Calu3 (cell line): ENCODE results near the gene ATP8A2. TPM values are rescaled to one million over a fixed set of nuclear protein-coding genes. Genes with fewer than 3 reads are reported as not detected.

ENCODE experiments used
- BruUV-seq: library from RNA; stranded (reverse); fragments of 400-500 nt; replicated peaks from 2 replicates; lab custom pipeline; 2021; lab: Mats Ljungman, UMichigan
- CTCF ChIA-PET: fragments of 300-600 bp; sonication (Branson Sonifier 250); formaldehyde crosslinking; loops from one replicate; lab custom pipeline; 2022; ENCODE audit warnings: antibody characterized with exemption; lab: Charles Lee
- DNase-seq: peaks from one replicate; pipeline ENCODE4 v3.0.0; 2022
- H3K27ac Mint-ChIP-seq: one replicate; pipeline ENCODE4 v1.8.0; 2022; ENCODE audit warnings: mixed read lengths; ENCODE audit not compliant: unreplicated experiment
- H3K27me3 Mint-ChIP-seq: one replicate; pipeline ENCODE4 v1.8.0; 2022; ENCODE audit warnings: mixed read lengths; ENCODE audit not compliant: unreplicated experiment
- H3K36me3 Mint-ChIP-seq: one replicate; pipeline ENCODE4 v1.8.0; 2022; ENCODE audit warnings: mild to moderate bottlenecking, moderate library complexity, mixed read lengths; ENCODE audit not compliant: insufficient read depth, unreplicated experiment
- H3K4me1 Mint-ChIP-seq: one replicate; pipeline ENCODE4 v1.8.0; 2022; ENCODE audit warnings: mild to moderate bottlenecking, low read depth, mixed read lengths; ENCODE audit not compliant: unreplicated experiment
- H3K4me3 Mint-ChIP-seq: one replicate; pipeline ENCODE4 v1.8.0; 2022; ENCODE audit warnings: mild to moderate bottlenecking, low read depth, moderate library complexity, mixed read lengths; ENCODE audit not compliant: unreplicated experiment
- H3K9me3 Mint-ChIP-seq: one replicate; pipeline ENCODE4 v1.8.0; 2022; ENCODE audit warnings: low read depth, mixed read lengths; ENCODE audit not compliant: unreplicated experiment
- intact Hi-C: fragments of 100-400 bp; cut with micrococcal nuclease; formaldehyde crosslinking; loops from one replicate; pipeline ENCODE4 v1.10.0; 2022; ENCODE audit not compliant: unreplicated experiment
- total RNA-seq: library from RNA; stranded (reverse); gene quantifications from 2 replicates; pipeline ENCODE4 v1.2.3, GENCODE V29; 2022
- TF ChIP-seq, protein P1 (sequence below): fragments of 200-600 bp; IDR thresholded peaks from one replicate; pipeline ENCODE4 v1.8.0; 2022; ENCODE audit warnings: antibody characterized with exemption; ENCODE audit not compliant: unreplicated experiment

ATP8A2 gene
- total RNA-seq, 1 experiment from 2014 or later, result 0.05 TPM

- Mint-ChIP-seq H3K9me3 (no peaks in the 10 kb centered on the region), H3K36me3 (no peaks in the 10 kb centered on the region), H3K4me1 (no peaks in the 10 kb centered on the region), H3K27me3 (peaks cover 24% of the 10 kb centered on the region), H3K4me3 (no peak overlapping the region), H3K27ac (no peak overlapping the region)
- CTCF ChIA-PET, result no interaction called here
- TF ChIP-seq, protein P1, sequence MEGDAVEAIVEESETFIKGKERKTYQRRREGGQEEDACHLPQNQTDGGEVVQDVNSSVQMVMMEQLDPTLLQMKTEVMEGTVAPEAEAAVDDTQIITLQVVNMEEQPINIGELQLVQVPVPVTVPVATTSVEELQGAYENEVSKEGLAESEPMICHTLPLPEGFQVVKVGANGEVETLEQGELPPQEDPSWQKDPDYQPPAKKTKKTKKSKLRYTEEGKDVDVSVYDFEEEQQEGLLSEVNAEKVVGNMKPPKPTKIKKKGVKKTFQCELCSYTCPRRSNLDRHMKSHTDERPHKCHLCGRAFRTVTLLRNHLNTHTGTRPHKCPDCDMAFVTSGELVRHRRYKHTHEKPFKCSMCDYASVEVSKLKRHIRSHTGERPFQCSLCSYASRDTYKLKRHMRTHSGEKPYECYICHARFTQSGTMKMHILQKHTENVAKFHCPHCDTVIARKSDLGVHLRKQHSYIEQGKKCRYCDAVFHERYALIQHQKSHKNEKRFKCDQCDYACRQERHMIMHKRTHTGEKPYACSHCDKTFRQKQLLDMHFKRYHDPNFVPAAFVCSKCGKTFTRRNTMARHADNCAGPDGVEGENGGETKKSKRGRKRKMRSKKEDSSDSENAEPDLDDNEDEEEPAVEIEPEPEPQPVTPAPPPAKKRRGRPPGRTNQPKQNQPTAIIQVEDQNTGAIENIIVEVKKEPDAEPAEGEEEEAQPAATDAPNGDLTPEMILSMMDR, result no peak
- no peak for DNase-seq
- intact Hi-C loops, result no loop called here
- BruUV-seq, result no TSS peak
These were observed 541.2 kb downstream of the ATP8A2 start for GRCh38 chr13:25912961-25913360.

DNA sequence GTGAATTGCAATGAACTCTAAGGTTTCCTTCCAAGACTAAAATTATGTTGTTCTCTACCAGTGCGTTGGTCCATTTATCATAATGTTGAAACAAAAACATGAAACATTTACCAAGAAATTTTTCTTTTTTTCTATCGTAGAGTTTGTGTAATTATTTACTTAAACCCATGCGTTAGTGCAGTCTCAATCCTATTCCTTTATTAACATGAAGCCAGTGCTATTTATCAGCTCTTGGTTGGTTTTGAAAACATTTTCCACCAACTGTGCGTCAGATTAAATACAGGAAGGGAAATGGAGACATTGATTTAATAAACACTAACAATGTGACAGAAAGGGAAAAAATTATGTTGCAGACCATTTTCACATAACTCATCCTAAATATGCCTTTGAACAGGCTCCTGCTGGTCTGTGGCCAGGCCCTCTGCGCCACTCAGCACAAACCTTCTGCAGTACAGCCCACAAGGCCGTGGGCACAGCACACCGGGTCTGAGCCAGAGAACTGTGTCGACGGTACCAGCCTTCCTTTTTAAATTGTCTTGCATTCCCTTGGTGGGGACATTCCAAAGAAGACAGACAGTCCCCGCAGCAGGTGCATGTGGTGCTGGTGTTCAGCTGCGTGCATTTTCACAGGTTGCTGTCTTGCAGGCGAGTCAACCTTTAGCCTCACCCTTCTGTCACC, 544.2 kb downstream of the ATP8A2 start:
- H3K27me3 Mint-ChIP-seq, result peaks cover 24% of the 10 kb centered on the region
- CTCF ChIA-PET, result no interaction called here
- no peaks in the 10 kb centered on the region for H3K4me1 Mint-ChIP-seq
- no peaks in the 10 kb centered on the region for H3K9me3 Mint-ChIP-seq
- H3K27ac Mint-ChIP-seq, result no peak overlapping the region
- intact Hi-C loops, result no loop called here
- TF ChIP-seq, protein P1, result no peak
- BruUV-seq, result no TSS peak
- H3K4me3 Mint-ChIP-seq, result no peak overlapping the region
- H3K36me3 Mint-ChIP-seq, result no peaks in the 10 kb centered on the region
- DNase-seq, result no peak

GRCh38 chr13:25920277-25920676, 548.5 kb downstream of the ATP8A2 start:
- TF ChIP-seq, protein P1, result no peak
- CTCF ChIA-PET, result no interaction called here
- H3K36me3 Mint-ChIP-seq, result no peaks in the 10 kb centered on the region
- H3K4me3 Mint-ChIP-seq, result no peak overlapping the region
- peaks cover 9% of the 10 kb centered on the region for H3K27me3 Mint-ChIP-seq
- H3K27ac Mint-ChIP-seq, result no peak overlapping the region
- DNase-seq, result no peak
- H3K4me1 Mint-ChIP-seq, result no peaks in the 10 kb centered on the region
- intact Hi-C loops, result no loop called here
- no peaks in the 10 kb centered on the region for H3K9me3 Mint-ChIP-seq
- no TSS peak for BruUV-seq

DNA sequence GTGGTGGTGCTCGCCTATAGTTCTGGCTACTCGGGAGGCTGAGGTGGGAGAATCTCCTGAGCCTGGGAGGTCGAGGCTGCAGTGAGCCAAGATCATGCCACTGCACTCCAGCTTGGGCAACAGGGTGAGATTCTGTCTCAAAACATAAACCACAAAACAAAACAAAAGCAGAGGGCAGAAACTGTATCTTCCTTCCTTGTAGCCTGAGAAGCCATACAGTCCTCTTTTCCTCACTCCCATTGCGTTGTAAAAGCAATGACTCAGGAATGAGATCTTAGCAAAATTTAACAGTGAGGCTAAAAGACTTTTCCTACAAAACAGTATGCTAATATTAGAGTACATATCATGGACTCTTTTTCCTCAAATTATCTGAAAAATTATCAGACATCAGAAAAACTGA, 549.2 kb downstream of the ATP8A2 start:
- Mint-ChIP-seq H3K36me3 (no peaks in the 10 kb centered on the region), H3K4me1 (no peaks in the 10 kb centered on the region), H3K9me3 (no peaks in the 10 kb centered on the region), H3K27ac (no peak overlapping the region), H3K27me3 (peaks cover 8% of the 10 kb centered on the region), H3K4me3 (no peak overlapping the region)
- no TSS peak for BruUV-seq
- DNase-seq, result no peak
- TF ChIP-seq, protein P1, result no peak
- CTCF ChIA-PET, result no interaction called here
- intact Hi-C loops, result no loop called here
